C4-2B (cell line): ENCODE measurements around the gene NT5DC3.

Experiments used
- CTCF ChIP-seq: fragments of 450-650 bp; conservative IDR thresholded peaks from 2 replicates; pipeline ENCODE4 v1.5.1; 2017; ENCODE audit warnings: mild to moderate bottlenecking
- ZFX ChIP-seq: fragments of 450-650 bp; IDR thresholded peaks from 2 replicates; pipeline ENCODE4 v1.6.1; 2017

GRCh38 chr12:103728323-103728722, 112.7 kb downstream of the NT5DC3 start:
- TF ChIP-seq CTCF (no peak), ZFX (no peak)
